ENCODE results near the gene DRD3.

The DRD3 gene

DNA sequence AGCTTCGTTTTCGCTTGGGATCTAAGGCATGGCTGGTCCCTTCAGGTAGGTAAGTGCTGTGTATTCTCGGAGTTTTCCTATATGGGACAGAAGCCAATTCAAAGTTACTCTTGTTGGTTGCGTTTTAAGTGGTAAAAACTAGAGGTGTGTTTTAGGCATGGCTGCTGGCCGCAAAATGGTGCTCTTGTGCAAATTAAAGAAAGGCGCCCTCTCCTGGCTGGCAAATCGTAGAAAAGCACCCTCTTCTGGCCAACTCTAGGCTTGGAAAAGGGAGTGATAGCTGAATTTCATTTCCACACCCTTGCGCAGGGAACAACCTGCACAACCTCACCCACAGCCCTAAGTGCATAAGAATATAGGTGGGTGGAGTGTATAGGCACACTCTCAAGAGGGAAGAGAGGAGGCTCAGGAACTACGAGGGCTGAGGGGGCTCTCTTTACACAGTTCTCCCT lies 23.5 kb downstream of the DRD3 start:
- H3K36me3 ChIP-seq (ENCODE audit: control insufficient read depth in 2 of 2, insufficient read depth in 1 of 2, low read length in 2 of 2): no peaks in the 10 kb centered on the region
- H3K9me3 ChIP-seq (ENCODE audit: control insufficient read depth, insufficient read depth, low read depth, low read length): no peaks in the 10 kb centered on the region
- CTCF ChIA-PET: interaction anchor here (0.6 to 2.1 kb wide), 15 partner anchors 8 to 420 kb away, joined by 3 to 11 read pairs (median 4); no protein-coding TSS in a partner anchor
- no peak overlapping the region for H3K4me3 ChIP-seq (ENCODE audit: low read depth, low read length)
- no peak overlapping the region for H3K27ac ChIP-seq (ENCODE audit: extremely low read depth, low read depth, low read length)
- POLR2A ChIA-PET: interaction anchor here (0.7 kb wide), 1 partner anchor 27 kb away, joined by 3 read pairs; no protein-coding TSS in a partner anchor
- TF ChIP-seq SCRT2 (tag by site-specific recombination; IDR thresholded peaks at IDR 0.05) (no peak), ZNF654 (tag by site-specific recombination; IDR thresholded peaks at IDR 0.05; ENCODE audit: low read depth) (0 out of 2 replicates have a peak, but pooled peaks have one; percentile 16)
- H3K4me1 ChIP-seq (ENCODE audit: control insufficient read depth, insufficient read depth, low read length): no peaks in the 10 kb centered on the region

DNA sequence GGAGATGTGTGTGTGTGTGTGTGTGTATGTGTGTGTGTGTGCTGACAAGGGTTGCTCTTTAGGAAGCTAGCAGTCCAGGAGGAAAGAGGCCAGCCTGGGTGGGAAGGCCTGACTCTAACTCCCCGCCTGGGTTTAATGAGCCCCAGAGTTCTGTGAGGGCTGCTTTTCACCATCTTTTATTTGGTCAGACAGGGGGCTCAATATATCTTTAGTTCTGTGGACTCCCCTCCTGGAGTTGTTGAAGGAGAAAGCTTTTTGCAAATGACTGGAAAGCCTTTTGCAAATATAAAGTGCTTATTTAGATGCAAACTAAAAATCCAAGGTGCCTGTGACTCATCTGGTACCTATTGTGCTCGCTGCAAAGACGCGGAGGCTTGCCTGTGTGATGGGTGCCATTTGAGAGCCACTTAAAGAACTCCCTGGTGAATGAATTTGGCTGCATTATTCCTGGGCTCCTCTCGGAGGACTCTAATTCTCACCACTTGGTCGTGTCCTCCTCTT lies 24.5 kb downstream of the DRD3 start:
- TF ChIP-seq ZNF223 (tag by site-specific recombination; IDR thresholded peaks at IDR 0.05) (no peak), ZSCAN30 (tag by site-specific recombination; IDR thresholded peaks at IDR 0.05) (no peak), KLF7 (tag by site-specific recombination; IDR thresholded peaks at IDR 0.05; ENCODE audit: borderline replicate concordance) (no peak), ZNF555 (tag by site-specific recombination; conservative IDR thresholded peaks at IDR 0.05) (no peak), ZNF596 (tag by site-specific recombination; IDR thresholded peaks at IDR 0.05) (no peak), ZNF311 (tag by site-specific recombination; IDR thresholded peaks at IDR 0.05; ENCODE audit: borderline replicate concordance) (no peak), ZNF239 (tag by site-specific recombination; IDR thresholded peaks at IDR 0.05) (no peak), SCRT2 (tag by site-specific recombination; IDR thresholded peaks at IDR 0.05) (no peak), MZF1 (tag by site-specific recombination; IDR thresholded peaks at IDR 0.05; ENCODE audit: borderline replicate concordance) (no peak), GFI1B (tag by site-specific recombination; IDR thresholded peaks at IDR 0.05) (no peak), ZNF585B (tag by site-specific recombination; IDR thresholded peaks at IDR 0.05) (no peak), ZNF157 (tag by site-specific recombination; IDR thresholded peaks at IDR 0.05) (no peak), ZNF169 (tag by site-specific recombination; IDR thresholded peaks at IDR 0.05) (no peak), ZNF416 (tag by site-specific recombination; IDR thresholded peaks at IDR 0.05) (no peak)
- TF ChIP-seq, protein P1, sequence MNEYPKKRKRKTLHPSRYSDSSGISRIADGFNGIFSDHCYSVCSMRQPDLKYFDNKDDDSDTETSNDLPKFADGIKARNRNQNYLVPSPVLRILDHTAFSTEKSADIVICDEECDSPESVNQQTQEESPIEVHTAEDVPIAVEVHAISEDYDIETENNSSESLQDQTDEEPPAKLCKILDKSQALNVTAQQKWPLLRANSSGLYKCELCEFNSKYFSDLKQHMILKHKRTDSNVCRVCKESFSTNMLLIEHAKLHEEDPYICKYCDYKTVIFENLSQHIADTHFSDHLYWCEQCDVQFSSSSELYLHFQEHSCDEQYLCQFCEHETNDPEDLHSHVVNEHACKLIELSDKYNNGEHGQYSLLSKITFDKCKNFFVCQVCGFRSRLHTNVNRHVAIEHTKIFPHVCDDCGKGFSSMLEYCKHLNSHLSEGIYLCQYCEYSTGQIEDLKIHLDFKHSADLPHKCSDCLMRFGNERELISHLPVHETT (tag by site-specific recombination; IDR thresholded peaks at IDR 0.05): no peak
- TF ChIP-seq, protein P2, sequence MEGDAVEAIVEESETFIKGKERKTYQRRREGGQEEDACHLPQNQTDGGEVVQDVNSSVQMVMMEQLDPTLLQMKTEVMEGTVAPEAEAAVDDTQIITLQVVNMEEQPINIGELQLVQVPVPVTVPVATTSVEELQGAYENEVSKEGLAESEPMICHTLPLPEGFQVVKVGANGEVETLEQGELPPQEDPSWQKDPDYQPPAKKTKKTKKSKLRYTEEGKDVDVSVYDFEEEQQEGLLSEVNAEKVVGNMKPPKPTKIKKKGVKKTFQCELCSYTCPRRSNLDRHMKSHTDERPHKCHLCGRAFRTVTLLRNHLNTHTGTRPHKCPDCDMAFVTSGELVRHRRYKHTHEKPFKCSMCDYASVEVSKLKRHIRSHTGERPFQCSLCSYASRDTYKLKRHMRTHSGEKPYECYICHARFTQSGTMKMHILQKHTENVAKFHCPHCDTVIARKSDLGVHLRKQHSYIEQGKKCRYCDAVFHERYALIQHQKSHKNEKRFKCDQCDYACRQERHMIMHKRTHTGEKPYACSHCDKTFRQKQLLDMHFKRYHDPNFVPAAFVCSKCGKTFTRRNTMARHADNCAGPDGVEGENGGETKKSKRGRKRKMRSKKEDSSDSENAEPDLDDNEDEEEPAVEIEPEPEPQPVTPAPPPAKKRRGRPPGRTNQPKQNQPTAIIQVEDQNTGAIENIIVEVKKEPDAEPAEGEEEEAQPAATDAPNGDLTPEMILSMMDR (tag by site-specific recombination; IDR thresholded peaks at IDR 0.05): no peak
- TF ChIP-seq, protein P3, sequence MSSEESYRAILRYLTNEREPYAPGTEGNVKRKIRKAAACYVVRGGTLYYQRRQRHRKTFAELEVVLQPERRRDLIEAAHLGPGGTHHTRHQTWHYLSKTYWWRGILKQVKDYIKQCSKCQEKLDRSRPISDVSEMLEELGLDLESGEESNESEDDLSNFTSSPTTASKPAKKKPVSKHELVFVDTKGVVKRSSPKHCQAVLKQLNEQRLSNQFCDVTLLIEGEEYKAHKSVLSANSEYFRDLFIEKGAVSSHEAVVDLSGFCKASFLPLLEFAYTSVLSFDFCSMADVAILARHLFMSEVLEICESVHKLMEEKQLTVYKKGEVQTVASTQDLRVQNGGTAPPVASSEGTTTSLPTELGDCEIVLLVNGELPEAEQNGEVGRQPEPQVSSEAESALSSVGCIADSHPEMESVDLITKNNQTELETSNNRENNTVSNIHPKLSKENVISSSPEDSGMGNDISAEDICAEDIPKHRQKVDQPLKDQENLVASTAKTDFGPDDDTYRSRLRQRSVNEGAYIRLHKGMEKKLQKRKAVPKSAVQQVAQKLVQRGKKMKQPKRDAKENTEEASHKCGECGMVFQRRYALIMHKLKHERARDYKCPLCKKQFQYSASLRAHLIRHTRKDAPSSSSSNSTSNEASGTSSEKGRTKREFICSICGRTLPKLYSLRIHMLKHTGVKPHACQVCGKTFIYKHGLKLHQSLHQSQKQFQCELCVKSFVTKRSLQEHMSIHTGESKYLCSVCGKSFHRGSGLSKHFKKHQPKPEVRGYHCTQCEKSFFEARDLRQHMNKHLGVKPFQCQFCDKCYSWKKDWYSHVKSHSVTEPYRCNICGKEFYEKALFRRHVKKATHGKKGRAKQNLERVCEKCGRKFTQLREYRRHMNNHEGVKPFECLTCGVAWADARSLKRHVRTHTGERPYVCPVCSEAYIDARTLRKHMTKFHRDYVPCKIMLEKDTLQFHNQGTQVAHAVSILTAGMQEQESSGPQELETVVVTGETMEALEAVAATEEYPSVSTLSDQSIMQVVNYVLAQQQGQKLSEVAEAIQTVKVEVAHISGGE (tag by site-specific recombination; conservative IDR thresholded peaks at IDR 0.05; ENCODE audit: low read depth): no peak
- TF ChIP-seq, protein P4, sequence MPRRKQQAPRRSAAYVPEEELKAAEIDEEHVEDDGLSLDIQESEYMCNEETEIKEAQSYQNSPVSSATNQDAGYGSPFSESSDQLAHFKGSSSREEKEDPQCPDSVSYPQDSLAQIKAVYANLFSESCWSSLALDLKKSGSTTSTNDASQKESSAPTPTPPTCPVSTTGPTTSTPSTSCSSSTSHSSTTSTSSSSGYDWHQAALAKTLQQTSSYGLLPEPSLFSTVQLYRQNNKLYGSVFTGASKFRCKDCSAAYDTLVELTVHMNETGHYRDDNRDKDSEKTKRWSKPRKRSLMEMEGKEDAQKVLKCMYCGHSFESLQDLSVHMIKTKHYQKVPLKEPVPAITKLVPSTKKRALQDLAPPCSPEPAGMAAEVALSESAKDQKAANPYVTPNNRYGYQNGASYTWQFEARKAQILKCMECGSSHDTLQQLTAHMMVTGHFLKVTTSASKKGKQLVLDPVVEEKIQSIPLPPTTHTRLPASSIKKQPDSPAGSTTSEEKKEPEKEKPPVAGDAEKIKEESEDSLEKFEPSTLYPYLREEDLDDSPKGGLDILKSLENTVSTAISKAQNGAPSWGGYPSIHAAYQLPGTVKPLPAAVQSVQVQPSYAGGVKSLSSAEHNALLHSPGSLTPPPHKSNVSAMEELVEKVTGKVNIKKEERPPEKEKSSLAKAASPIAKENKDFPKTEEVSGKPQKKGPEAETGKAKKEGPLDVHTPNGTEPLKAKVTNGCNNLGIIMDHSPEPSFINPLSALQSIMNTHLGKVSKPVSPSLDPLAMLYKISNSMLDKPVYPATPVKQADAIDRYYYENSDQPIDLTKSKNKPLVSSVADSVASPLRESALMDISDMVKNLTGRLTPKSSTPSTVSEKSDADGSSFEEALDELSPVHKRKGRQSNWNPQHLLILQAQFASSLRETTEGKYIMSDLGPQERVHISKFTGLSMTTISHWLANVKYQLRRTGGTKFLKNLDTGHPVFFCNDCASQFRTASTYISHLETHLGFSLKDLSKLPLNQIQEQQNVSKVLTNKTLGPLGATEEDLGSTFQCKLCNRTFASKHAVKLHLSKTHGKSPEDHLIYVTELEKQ (tag by site-specific recombination; IDR thresholded peaks at IDR 0.05; ENCODE audit: borderline replicate concordance): no peak
- CTCF ChIA-PET: interaction anchor here (0.6 to 2.1 kb wide), 8 partner anchors 9 to 1068 kb away, joined by 3 to 11 read pairs (median 4); no protein-coding TSS in a partner anchor
- H3K4me1 ChIP-seq (ENCODE audit: control insufficient read depth, insufficient read depth, low read length): no peaks in the 10 kb centered on the region
- POLR2A ChIA-PET: no interaction called here
- H3K4me3 ChIP-seq (ENCODE audit: low read depth, low read length): no peak overlapping the region
- no peaks in the 10 kb centered on the region for H3K36me3 ChIP-seq (ENCODE audit: control insufficient read depth in 2 of 2, insufficient read depth in 1 of 2, low read length in 2 of 2)
- H3K27ac ChIP-seq (ENCODE audit: extremely low read depth, low read depth, low read length): no peak overlapping the region
- H3K9me3 ChIP-seq (ENCODE audit: control insufficient read depth, insufficient read depth, low read depth, low read length): no peaks in the 10 kb centered on the region
